Type B pancreatic cell (in vitro differentiated cells): ENCODE measurements around the gene TPO. TPM values are rescaled to one million over a fixed set of nuclear protein-coding genes. Genes with fewer than 3 reads are reported as not detected.

ENCODE experiments used
- DNase-seq: peaks from one replicate; pipeline ENCODE4 v3.0.0; 2021; ENCODE audit warnings: mixed read lengths; ENCODE audit not compliant: unreplicated experiment; ENCODE audit errors: extremely low spot score
- H3K27ac Mint-ChIP-seq: 2 replicates; pipeline ENCODE4 v1.8.0; 2021; ENCODE audit warnings: mild to moderate bottlenecking, mixed read lengths
- H3K27me3 Mint-ChIP-seq: 2 replicates; pipeline ENCODE4 v1.8.0; 2021; ENCODE audit warnings: mixed read lengths
- H3K36me3 Mint-ChIP-seq: 2 replicates; pipeline ENCODE4 v1.8.0; 2021; ENCODE audit warnings: mixed read lengths
- H3K4me1 Mint-ChIP-seq: one replicate; pipeline ENCODE4 v1.8.0; 2021; ENCODE audit warnings: mixed read lengths; ENCODE audit not compliant: unreplicated experiment
- H3K4me3 Mint-ChIP-seq: 2 replicates; pipeline ENCODE4 v1.8.0; 2021; ENCODE audit warnings: mild to moderate bottlenecking, mixed read lengths
- H3K9me3 Mint-ChIP-seq: 2 replicates; pipeline ENCODE4 v1.8.0; 2021; ENCODE audit warnings: mixed read lengths
- total RNA-seq: library from RNA; stranded (reverse); gene quantifications from 2 replicates; pipeline ENCODE4 v1.2.1, GENCODE V29; 2021; ENCODE audit warnings: low replicate concordance
- TF ChIP-seq, protein P1 (sequence below): fragments of 200-600 bp; sonication (generic); conservative IDR thresholded peaks from 2 replicates; pipeline ENCODE4 v1.5.0; 2021; ENCODE audit warnings: antibody characterized with exemption, mild to moderate bottlenecking

Gene TPO
- total RNA-seq, 1 donor from 2014 or later: not detected

- no peak for DNase-seq
- TF ChIP-seq, protein P1, sequence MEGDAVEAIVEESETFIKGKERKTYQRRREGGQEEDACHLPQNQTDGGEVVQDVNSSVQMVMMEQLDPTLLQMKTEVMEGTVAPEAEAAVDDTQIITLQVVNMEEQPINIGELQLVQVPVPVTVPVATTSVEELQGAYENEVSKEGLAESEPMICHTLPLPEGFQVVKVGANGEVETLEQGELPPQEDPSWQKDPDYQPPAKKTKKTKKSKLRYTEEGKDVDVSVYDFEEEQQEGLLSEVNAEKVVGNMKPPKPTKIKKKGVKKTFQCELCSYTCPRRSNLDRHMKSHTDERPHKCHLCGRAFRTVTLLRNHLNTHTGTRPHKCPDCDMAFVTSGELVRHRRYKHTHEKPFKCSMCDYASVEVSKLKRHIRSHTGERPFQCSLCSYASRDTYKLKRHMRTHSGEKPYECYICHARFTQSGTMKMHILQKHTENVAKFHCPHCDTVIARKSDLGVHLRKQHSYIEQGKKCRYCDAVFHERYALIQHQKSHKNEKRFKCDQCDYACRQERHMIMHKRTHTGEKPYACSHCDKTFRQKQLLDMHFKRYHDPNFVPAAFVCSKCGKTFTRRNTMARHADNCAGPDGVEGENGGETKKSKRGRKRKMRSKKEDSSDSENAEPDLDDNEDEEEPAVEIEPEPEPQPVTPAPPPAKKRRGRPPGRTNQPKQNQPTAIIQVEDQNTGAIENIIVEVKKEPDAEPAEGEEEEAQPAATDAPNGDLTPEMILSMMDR: no peak
- H3K27me3 Mint-ChIP-seq: no peaks in the 10 kb centered on the region
- no peak overlapping the region for H3K27ac Mint-ChIP-seq
- H3K9me3 Mint-ChIP-seq: no peaks in the 10 kb centered on the region
- H3K4me1 Mint-ChIP-seq: peaks cover 2% of the 10 kb centered on the region
- no peaks in the 10 kb centered on the region for H3K36me3 Mint-ChIP-seq
- H3K4me3 Mint-ChIP-seq: no peak overlapping the region
Observed at GRCh38 chr2:1371082-1371481, 42.2 kb upstream of the TPO start.

GRCh38 chr2:1373830-1374229, 39.4 kb upstream of the TPO start:
- H3K36me3 Mint-ChIP-seq: no peaks in the 10 kb centered on the region
- TF ChIP-seq, protein P1: no peak
- no peaks in the 10 kb centered on the region for H3K27me3 Mint-ChIP-seq
- DNase-seq: no peak
- H3K27ac Mint-ChIP-seq: no peak overlapping the region
- H3K9me3 Mint-ChIP-seq: no peaks in the 10 kb centered on the region
- no peaks in the 10 kb centered on the region for H3K4me1 Mint-ChIP-seq
- no peak overlapping the region for H3K4me3 Mint-ChIP-seq

GRCh38 chr2:1374287-1374686, 39.0 kb upstream of the TPO start:
- H3K4me3 Mint-ChIP-seq: no peak overlapping the region
- H3K27ac Mint-ChIP-seq: no peak overlapping the region
- DNase-seq: no peak
- no peaks in the 10 kb centered on the region for H3K9me3 Mint-ChIP-seq
- H3K4me1 Mint-ChIP-seq: no peaks in the 10 kb centered on the region
- H3K27me3 Mint-ChIP-seq: no peaks in the 10 kb centered on the region
- no peaks in the 10 kb centered on the region for H3K36me3 Mint-ChIP-seq
- TF ChIP-seq, protein P1: no peak

DNA sequence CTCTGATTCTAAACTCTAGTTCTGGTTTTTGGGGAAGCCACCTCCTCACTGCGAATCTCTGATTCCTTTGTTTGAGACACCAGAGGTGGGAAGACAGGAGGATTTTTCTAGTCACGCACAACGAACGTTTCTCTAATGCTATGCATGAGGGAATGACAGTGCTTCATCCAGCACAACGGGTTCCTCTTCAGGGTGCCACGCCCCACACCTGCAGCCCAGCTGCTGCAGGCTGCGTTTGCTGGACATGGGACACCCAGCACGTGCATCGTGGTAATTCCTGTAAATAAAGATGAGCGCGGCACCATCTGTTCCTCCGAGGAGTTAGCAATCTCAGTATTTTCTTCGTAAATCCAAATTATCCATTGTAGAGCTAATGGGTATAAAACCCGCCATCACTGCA, 37.5 kb upstream of the TPO start:
- Mint-ChIP-seq H3K36me3 (no peaks in the 10 kb centered on the region), H3K4me1 (no peaks in the 10 kb centered on the region), H3K4me3 (no peak overlapping the region), H3K27me3 (peaks cover 2% of the 10 kb centered on the region), H3K9me3 (no peaks in the 10 kb centered on the region), H3K27ac (no peak overlapping the region)
- TF ChIP-seq, protein P1: no peak
- no peak for DNase-seq

DNA sequence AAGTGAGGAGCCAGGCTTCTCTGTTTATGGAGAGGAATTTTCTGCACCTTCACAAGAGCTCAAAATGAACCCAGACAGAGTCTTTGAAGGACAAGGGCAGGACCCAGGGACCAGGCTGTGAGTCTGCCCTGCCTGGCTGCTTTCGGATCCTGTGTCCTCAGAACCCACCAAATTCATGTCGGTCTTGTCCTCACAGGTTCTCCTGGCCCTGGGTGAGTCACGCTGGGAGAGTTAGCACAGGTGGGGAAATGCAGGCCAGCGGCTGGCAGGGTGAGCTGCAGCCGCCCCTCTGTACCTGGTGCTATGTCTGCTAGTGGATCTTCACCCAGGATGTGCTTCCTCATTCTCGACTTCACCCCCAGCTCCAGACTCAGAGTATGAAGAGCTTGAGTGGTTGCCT, 35.8 kb upstream of the TPO start:
- H3K4me3 Mint-ChIP-seq: no peak overlapping the region
- no peaks in the 10 kb centered on the region for H3K9me3 Mint-ChIP-seq
- no peak for DNase-seq
- H3K36me3 Mint-ChIP-seq: no peaks in the 10 kb centered on the region
- TF ChIP-seq, protein P1: no peak
- H3K4me1 Mint-ChIP-seq: no peaks in the 10 kb centered on the region
- peaks cover 8% of the 10 kb centered on the region for H3K27me3 Mint-ChIP-seq
- no peak overlapping the region for H3K27ac Mint-ChIP-seq
